Astrocyte (in vitro differentiated cells and primary cell): ENCODE data around the gene MUC15.

Source experiments
- CTCF ChIP-seq: IDR thresholded peaks from 2 replicates; pipeline ENCODE4 v1.5.1; 2011; ENCODE audit warnings: low read depth, mild to moderate bottlenecking, inconsistent platforms, low read length, moderate library complexity; ENCODE audit not compliant: insufficient read depth
- EZH2 ChIP-seq: IDR thresholded peaks from 2 replicates; pipeline ENCODE4 v1.6.1; 2012; ENCODE audit warnings: mild to moderate bottlenecking, low read length, inconsistent platforms; ENCODE audit not compliant: insufficient read depth

DNA sequence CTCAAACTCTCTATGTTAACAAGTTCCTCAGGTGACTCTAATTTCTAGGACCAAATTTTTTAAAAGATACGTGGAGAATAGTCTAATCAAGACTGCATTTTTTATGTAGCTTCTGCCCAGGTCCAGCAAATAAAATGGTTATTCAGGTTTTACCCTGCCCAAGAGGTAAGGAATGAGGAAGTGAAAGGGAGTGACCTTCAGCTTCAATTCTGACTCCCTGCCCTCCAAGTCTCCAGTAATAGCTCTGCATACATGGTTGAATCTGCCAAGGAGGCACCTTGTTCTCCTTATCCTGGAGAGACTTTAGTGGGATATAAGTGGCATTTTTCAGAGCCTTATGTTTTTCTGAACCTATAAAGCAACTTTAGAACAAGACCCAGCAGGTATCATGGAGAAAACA is 15.5 kb downstream of the MUC15 start:
- TF ChIP-seq CTCF, result no peak
- TF ChIP-seq EZH2, result no peak
